Glomerular visceral epithelial cell (primary cell): Measurements from ENCODE around the gene PRRT1.
A peak's percentile ranks its signal among the peaks of the same experiment; 100 is the strongest.
"Not testable (repeated sequence)": the region's sequence is repeated elsewhere in the genome, so short reads cannot be mapped to it uniquely, and the experiment has no call there.

Source experiments
- DNase-seq: peaks from one replicate; pipeline ENCODE4 v3.0.0-alpha.2; 2016; ENCODE audit errors: extremely low spot score

PRRT1 gene

DNA sequence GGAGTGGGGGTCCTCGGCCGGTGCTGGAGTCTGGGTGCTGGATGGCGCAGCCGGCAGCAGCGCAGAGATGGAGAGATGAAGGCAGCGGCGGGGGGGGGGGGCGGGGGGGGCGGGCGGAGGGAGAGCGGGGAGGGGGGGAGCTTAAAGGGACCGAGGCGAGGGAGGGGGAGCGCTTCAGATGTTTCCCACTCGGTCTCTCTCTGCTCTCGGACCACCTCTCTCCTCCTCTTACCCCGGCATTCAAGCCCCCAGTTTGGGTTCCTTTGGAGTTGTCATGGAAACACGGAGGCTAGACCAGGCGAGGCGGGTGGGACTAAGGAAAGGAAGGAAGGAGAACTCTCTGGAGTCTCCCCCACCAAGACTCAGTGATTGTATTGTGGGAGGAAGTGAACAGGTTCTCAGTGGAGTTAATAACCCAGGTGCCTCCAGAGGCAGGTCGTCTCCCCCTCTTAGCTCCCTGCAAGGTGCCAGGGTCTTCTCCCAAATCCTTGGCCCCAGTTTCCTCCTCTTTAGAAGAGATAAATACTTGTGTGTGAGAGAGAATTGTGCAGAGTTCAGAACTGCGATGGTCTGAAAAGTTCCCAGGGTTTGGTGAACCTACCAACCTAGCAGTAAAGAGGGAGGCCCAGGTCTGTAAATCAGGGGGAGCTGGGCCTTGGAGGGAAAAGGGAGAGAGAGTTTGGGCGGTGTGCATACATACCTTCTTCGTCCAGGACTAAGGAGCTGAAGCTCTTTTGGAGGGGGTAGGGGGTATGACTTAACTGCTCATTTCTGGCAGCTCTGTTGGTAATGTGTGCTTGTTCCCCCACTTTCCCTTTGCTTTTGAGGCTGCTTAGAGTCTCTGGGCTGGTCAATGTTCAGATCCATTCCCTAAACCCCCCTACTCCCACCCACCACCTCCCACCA, at the start of gene PRRT1:
PRRT1 (minus strand) TSS at position 77 of the 906 bp plus-strand sequence. CDS start 112 bp downstream, outside the sequence.
- no peak for DNase-seq

DNA sequence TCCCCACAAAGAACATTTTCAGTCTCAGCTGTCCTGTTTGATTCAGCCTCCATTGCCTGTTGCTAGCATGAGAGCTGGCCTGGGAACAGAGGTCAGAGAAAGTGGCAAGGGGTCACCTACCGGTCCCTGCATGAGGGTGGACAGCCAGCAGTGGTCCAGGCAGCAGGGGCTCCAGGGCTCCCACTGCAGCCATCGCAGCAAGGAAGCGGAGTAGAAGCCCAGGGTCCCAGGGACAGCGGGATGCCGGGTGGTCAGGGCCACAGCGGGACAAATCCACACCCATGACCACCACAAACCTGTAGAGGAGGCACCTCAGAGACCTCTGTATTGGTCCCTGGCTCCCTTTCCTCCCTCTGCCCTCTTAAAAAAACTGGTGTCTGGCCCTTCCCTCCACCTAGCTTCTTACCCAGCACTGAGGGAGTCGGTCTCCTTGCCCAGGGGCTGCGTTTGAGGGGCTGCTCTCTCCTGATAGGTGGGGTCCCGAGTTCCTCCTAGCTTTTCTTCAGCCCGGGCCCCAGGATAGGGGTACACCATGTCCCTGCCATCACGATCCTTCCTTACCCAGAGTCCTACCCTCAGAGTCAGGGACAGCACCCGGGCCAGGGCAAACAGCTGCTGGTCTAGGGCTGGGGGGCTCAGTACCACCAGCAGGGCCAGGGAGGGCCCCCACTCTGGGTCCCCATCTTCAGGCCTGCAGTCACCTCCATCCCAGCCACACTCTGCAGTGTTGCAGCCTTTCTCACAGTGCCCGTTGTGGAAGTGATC, 49.2 kb upstream of the PRRT1 start:
- no peak for DNase-seq

GRCh38 chr6:32198866-32199265, 47.1 kb upstream of the PRRT1 start:
- no peak for DNase-seq

DNA sequence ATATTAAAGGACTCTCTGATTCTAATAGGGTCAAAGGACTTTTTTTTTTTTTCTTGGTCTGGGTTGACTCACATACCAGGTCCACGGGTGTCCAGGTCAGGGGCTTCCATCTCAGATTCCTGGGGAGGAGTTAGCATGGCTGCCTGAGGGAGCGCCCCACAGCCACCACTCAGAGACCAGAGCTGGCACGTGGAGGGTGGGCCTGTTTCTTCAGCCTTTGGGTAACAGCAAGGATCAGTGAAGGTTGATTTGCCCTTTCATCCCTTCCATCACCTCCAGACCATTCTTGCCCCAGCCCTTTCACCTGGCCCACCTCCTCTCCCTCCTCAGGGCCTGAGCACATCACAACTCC, 46.6 kb upstream of the PRRT1 start:
- DNase-seq = no peak

DNA sequence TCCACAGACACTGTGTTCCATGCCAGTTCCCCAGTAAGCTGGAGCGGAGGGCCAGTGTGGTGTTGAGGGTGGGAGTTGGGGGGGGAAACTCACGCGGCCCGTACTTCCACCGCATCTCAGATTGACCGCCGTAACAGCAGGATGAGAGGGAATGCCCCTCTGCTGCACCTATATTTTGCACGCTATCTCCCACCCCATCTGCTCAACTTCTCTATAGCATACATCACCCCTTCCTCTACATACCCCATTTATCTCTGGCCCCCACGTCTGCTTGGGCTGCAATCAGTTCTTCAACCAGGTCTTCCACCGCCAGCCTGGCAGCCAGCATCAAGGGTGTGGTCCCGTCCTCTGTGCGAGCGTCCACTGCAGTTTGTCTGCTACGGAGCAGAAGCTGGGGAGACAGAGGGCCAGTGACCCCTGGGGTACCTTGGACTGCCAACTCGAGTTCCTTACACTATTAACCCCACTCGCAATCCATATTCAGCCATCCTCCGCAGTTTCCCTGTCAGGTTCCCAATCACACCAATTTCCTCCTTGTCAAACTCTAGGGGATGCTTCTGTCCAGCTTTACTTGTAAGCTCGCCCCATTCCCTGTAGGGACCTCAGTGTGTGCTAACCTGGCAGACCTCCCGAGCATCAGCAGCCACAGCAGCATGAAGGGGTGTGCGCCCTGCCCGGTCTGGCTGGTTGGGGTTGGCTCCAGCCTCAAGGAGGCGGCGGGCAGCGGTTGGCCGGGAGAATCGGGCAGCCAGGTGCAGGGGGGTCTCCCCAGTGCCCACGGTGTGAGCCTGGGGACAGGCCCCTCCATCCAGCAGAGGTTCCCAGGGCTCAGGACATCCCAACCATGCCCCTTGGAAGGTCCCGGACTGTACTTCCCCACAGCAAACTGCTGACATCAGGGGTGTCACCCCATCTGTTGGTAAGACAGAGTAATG, 45.2 kb upstream of the PRRT1 start:
- DNase-seq = no peak

GRCh38 chr6:32195902-32196681, 44.4 kb upstream of the PRRT1 start:
- DNase-seq = peak; percentile 80

DNA sequence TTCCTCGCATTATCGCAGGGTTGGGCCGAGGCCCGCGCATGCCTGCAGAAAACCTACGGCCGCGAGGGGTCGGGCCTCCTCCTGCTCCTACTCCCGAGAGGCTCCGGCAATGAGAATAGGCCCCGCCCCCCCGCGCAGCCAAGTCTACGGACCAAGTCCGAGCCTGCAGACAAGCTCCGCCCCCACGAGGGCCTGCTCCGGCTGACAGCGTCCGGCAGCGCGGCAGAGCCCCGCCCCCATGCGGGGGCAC, 43.8 kb upstream of the PRRT1 start:
- peak; percentile 100 for DNase-seq

DNA sequence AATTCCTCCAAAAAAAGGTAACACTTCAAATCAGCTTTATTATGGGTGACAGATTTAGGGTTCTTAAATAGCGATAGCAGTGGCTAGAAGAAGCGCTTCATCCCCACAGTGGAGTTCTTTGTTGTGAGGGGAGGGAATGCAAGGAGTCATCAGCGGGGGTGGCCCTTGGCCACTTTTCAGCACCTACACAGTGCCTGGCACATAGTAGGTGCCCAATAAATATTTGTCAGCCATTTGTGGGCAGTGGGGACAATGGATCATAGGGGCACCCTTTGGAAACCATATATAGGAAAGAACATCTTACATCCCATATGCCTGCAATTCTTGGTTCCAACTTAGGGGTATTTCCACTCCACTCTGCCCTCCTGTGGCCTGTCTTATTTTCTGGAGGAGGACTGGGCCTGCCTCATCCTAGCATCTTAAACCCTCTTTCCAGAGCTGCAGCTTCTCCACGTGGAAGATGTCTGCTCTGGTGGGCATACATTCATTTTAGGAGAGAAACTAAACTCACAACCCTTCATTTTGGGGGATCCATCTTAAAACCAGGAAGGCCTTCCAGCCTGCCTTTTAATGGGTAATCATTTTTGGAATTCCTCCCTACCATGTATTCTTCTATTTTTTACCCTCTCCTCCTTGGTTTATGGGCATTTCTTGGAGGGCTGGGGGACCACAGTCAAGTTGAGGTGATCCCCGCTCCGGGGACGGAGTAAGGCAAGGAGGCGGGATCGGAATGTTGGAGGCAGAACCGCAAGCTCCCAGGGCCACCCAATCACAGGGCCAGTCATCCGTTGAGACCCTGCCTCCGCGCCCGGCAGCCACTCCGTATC, 43.3 kb upstream of the PRRT1 start:
- DNase-seq = peak; percentile 47

- no peak for DNase-seq
These were observed 42.6 kb upstream of the PRRT1 start for GRCh38 chr6:32194388-32194787.

DNA sequence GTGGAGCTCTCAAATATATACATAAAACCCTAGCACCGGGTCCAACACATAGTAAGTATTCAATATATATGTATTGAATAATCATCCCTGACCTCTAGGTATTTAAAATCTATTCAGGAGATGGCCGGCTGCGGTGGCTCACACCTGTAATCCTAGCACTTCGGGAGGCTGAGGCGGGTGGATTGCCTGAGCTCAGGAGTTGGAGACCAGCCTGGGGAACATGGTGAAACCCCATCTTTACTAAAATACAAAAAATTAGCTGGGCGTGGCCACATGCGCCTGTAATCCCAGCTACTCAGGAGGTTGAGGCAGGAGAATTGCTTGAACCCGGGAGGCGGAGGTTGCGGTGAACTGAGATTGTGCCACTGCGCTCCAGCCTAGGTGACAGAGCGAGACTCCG, 41.4 kb upstream of the PRRT1 start:
- DNase-seq = not testable (repeated sequence)

DNA sequence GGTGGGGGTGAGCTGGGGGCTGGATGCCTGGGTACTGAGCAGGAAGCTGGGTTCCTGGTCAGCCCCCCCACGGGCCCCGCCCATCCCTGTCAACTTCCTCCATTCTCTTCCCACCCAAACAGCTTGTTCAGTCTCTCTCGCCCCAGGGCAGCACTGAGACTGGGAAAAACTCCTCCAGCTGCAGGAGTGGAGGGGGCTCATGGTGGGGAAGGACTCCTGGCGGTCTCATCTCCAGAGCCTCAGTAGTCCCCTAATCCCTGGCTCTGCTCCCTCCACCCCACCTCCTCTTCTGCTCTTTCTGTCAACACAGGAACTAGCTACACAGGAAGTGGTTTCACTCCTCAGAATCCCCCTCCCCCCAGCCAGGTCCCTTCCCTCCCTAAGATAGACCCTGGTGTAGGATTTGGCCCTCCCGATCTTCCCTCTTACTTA, 40.9 kb upstream of the PRRT1 start, which contains the start of gene GPSM3:
GPSM3 (minus strand) TSS at position 36 of the 432 bp plus-strand sequence. CDS start 130 bp downstream, outside the sequence.
- no peak for DNase-seq

GRCh38 chr6:32191696-32192607, 40.2 kb upstream of the PRRT1 start:
- DNase-seq = no peak

DNA sequence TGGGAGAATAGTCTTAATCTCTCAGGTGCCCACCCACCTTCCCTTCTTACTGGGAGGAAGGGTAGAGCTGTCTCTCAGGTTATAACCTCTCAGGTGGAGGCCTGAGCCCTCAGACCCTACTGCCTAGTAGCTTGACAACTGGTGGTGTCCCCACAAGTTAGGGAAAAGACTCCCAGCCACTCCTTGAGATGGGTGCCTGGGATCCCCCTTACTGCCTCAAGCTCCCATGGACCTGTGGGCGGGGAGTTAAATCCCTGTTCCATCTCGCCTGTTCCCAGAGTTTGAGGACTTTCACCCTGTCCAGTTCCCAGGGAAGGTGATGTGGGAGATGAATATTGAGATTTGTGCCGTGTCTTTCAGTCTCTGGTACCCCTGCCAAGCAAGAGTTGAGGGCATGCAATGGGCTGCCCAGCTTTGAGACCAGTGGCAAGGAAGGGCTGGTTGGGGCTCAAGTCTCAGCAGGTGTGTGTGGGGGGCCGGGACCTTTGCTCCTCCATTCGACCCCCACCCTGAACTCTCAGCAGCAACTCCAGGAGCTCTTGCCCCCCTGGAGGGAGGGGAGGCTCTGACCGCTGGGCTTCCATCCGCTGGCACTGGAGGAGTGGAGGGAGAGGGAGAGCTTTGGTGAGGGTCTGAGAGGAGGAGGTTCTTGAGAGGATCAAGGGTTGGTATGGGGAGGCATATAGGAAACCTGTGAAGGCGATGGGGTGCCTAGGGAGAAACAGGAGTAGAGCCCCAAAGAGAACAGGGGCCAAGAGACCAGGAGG, 39.4 kb upstream of the PRRT1 start:
- no peak for DNase-seq

- peak; percentile 95 for DNase-seq
These were observed 38.5 kb upstream of the PRRT1 start, which contains the start of gene PBX2 for GRCh38 chr6:32190054-32190851. Gene PBX2, minus strand, starts transcription at chr6:32190202. Its CDS starts 287 bp downstream, at chr6:32189915.

DNA sequence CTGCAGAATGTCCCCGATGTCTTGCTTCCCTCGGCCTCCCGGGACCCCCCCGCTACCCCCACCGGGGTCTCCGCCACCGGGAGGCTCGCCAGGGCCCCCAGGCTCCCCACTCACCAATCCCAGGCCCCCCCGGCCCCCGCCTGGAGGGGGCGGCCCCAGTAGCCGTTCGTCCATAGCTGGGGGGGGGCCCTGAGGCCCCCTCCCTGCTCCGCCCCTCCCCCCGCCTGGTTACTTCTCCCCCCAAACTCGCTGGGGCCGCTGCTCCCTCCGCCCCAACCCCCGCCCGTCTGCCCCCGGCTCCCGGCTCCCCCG, 38.0 kb upstream of the PRRT1 start:
- DNase-seq = no peak

- no peak for DNase-seq
These were observed 37.5 kb upstream of the PRRT1 start for GRCh38 chr6:32189069-32189741.
